NCI-H1105 (cell line): ENCODE data around the gene ZFP3.
A peak's percentile ranks its signal among the peaks of the same experiment; 100 is the strongest.
"Not testable (repeated sequence)": the region's sequence is repeated elsewhere in the genome, so short reads cannot be mapped to it uniquely, and the experiment has no call there.

Source experiments
- DNase-seq: peaks from one replicate; lab custom pipeline; 2025; lab: John Stamatoyannopoulos, UW

Gene ZFP3

DNA sequence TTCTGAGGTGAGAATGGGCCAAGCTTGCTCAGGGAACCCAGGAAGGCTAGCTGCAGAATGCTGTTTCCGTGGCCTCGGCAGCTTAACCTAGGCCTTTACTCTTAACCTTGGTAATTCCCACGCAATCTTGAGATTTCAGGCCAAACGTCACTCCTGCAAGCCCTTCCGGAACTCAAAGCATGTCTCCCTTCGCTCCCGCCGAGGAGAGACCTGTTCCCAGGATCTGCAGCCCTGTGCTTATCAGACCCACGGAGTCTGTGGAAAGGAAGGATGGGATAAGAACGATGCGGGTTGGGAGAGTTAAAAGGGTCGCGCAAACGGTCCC, 524 bp upstream of the ZFP3 start:
- DNase-seq: no peak

DNA sequence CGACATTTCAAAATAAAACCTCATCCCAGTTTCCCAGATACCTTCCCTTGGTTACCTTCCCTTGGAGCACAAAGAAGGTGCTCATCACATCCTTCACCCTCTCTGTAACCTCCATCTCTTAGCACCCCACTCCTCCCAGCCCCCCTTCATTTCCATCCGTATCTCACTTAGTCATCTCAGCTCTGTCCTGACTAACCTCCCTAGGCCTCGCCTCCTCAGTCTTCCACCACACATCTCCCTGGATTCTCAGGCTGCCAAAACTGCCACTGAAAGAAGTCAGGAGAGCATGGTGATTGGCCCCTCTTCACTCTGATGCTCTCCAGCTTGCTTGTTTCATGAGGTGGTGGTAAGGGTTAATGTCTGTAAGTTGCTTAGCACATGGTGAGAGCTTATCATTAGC, 2.3 kb downstream of the ZFP3 start:
- DNase-seq: no peak

DNA sequence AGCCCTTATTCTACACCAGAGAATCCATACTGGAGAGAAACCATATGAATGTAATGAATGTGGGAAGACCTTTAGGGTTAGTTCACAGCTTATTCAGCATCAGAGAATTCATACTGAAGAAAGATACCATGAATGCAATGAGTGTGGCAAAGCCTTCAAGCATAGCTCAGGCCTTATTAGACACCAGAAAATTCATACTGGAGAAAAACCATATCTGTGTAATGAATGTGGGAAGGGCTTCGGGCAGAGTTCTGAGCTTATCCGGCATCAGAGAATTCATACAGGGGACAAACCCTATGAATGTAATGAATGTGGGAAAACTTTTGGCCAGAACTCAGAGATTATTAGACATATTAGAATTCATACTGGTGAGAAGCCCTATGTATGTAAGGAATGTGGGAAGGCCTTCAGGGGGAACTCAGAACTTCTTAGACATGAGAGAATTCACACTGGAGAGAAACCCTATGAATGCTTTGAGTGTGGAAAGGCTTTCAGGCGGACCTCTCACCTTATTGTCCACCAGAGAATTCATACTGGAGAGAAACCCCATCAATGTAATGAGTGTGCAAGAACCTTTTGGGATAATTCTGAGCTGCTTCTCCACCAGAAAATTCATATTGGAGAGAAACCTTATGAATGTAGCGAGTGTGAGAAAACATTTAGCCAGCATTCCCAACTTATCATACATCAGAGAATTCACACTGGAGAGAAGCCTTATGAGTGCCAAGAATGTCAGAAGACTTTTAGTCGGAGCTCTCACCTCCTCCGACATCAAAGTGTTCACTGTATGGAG, 14.1 kb downstream of the ZFP3 start:
- no peak for DNase-seq

DNA sequence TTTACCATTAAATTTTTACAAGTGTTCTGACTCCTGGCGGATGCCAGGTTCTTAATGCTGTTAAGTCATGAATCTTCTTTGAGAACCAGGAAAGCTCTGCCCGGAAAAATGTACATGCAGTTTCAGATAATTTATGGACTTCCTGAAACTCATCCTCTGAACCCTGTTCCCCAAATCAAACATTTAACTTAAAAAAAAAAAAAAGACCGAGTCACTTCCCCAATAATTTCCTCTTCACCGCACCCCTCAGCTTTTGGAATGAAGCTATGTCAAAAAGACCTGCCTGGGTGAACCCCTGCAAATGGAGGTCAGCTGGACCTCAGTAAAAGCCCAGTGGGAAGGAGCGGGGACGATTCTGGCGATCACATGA, 18.4 kb downstream of the ZFP3 start:
- DNase-seq: no peak

DNA sequence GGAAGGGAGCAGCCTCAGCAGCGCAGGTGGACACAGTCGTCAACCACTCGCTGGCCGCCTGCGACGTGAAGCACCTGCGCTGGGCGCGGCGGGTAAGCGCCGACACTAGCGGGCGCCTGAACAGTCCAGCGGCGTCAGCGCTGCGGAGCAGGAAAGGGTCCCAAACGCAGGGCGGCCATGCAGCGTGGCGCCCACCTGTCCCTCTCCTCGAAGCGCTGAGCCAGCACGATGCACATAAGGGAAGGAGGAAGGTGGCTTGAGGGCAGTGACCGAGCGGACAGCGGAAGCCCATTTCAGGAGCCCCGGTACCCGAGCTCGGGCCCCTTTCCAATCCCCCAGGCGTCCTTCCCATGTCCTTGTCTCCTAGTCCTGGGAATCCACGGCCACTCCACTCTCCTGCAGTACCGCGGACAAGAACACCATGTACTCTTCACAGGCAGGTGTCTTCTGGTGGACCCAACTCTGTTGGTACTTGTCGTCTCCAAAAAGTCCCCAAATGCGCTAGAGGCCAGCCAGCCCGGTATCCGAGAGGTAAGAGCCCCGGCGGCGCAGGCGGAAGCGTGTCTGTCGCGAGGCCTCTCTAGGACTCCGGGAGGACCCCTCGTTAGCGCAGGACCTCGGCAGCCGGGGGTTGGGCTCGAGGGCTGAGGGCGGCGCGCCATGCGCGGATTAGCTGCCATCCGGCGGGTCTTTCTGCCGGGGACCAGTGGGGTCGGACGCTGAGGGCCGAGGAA, 19.0 kb downstream of the ZFP3 start:
- DNase-seq: no peak

DNA sequence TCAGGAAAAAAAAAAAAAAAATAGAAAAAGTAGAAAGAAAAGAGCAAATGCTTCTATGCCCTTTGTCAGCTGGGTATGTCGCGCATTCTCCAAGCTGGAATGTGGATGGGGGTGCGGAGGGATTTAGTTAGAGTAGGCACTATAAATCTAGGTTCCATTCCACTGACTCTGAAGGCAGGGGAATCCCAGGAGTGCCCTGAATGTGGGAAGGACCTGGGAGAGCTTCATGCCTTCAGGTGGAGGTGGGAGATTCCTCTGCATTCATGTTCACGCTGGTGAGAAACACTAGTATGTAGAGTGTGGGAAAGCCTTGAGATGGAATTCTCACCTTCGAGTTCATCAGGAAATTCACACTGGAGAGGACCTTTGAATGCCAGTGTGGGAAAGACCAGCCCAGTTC, 21.0 kb downstream of the ZFP3 start:
- no peak for DNase-seq

DNA sequence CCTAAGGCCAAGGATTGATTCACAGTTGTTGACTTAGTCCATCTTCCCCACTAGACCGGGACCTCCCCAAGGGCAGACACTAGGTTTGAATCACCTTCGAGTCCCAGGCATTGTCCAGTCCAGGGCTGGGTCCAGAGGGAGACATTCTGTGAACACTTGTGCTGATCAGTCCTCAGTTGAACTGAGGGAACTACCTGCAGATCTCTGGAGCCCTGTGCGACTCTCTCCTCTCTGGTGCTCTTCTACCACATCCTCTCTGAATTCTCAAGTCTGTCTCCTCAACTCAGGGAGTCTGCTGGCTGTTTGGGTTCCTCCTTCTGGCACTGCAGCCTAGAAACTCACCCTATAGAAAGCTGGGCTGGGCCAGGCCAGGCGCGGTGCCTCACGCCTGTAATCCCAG, 22.6 kb downstream of the ZFP3 start:
- no peak for DNase-seq

DNA sequence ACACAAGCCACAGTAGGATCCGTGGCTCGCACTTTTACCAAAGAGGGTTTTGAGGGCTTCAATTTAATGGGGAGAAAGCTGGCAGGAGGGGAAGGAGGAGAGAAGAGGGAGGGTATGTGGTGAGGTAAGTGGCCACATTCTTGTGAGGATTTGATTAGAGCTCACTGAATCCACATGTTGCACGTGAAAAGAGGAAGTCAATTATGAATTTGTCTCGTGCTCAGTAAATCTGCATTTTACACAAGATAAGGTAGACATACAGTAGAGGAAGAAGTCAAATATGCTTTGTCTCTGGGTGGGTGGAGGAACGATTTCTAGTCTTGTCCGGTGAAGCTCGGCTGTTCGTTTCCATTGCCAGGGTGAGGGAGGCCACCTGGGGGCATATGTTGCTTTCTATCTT, 32.5 kb downstream of the ZFP3 start:
- DNase-seq: no peak

DNA sequence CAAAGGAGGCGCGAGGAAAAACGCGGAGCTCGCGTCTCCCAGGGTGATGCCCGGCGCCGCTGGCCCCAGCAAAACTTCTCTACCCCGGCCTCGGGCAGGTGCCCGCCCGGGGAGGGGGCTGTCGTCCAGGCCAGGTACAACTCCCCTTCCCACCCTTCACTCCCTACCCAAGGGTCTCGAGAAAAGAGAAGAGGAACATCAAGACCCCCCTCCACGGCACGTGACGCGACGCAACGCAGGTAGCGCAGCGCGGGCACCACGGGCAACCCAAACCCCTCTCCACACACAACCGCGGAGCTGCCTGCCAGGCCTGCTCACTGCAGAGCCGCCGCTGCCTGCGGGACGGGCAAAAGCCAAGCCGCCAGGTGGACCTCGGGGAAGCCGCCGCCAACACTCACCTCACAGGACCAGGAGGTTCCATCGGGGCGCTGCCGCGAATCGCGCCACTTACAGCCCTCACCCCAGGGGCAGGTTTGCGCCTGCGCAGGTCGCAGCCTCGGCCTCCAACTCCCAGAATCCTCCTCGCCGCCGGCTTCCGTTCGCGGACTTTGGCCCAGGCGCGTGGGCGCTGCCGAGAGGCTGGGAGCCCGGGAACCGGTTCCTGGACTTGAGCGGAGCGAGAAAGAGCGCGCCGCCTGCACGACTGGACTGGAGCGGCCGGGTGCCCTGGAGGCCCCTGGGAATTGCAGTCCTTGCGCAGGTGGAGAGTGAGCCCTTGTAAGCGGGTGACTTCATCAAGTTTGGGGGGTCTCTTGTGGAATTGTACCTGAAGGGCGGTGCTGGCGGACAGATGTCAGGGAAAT, 33.3 kb downstream of the ZFP3 start, which contains the start of gene ZNF232:
ZNF232 (minus strand) TSS at position 477 of the 803 bp plus-strand sequence; CDS start at position 421, 56 bp downstream.
- DNase-seq: peak; percentile 95

DNA sequence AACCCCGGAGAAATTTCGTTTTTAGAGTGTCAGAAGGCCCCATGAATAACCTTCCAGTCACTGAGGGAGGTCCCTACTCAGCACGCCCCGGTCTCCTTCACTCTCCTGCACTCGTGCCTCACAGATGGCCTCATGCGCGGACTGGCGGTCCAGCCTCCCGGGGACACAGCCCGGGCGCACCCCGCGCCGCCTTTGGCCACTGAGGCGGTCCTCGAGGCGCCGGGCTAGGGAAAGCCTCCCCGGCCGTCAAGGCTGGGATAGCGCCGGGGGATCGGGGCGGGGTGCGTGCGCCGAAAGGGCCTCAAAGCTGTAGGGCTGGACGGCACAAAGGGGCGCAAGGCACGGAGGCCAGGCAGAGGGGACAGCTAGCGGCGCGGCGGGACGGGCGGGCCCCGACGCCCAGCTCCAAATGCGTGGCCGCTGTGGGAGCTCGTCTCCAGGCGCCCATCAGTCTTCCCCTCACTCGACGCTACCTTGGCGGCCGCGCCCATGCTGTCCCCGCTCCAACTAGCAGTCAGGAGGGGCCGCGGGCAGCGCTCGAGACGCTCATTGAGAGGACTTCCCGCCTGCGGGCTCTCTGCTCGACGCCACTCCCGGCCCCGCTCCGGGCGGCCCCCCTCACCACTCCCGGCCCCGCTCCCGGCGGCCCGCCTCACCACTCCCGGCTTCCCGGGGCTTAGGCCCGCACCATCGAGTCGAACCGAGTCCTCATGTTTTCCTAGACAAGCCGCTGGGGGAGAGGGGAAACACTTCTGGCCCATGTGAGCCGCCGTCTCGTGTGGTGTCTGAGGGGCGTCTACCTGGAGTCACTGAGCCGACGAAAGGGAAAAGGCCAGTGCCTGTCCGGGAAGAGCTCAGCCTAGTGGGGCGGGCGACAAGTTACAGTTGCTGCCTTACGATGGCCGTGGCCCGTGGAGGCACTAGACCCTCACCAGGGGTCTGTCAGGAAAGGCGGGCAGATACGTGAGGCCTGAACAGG, 37.7 kb downstream of the ZFP3 start, which contains the start of gene USP6:
USP6 (plus strand) TSS at position 360 of the 979 bp plus-strand sequence. CDS start 14,336 bp downstream, outside the sequence.
- DNase-seq: no peak

DNA sequence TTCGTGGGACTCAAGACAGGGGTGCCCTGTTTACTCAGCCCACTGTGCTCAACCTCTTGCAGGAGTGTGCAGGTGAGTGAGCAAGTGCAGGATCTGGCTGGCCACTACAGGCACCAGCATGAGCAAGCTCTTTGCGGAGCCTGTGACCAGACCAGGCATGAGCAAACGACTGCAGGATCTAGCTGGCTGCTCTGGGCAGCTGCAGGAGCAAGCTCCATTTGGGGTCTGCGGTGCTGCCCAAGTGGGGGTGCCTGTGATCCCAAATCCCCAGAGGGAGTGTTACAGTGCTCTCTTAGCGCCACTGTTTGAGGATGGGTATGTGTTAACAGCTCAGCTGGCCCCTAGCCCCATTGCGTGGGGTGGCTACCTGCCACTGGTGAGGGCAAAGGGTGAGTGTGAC, 40.0 kb downstream of the ZFP3 start:
- DNase-seq: no peak

DNA sequence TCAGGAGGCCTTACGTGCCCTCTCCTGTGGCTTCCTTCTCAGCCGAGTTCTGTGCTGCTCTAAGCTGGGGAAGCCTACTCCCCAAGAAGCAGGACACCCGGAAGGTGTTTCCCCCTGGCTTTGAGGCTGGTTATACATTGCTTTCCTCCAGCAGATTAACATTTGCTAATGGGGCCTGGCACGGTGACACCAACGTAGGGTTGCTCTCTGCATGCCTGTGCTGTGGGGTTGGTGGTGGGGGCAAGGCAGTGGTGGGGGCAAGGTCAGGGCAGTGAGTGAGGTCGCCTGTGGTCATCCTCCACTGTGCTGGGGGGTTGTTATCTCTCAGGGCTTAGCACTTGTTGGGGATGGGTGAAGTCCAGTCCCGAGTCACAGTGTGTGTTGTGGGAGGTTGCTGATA, 41.8 kb downstream of the ZFP3 start:
- no peak for DNase-seq

DNA sequence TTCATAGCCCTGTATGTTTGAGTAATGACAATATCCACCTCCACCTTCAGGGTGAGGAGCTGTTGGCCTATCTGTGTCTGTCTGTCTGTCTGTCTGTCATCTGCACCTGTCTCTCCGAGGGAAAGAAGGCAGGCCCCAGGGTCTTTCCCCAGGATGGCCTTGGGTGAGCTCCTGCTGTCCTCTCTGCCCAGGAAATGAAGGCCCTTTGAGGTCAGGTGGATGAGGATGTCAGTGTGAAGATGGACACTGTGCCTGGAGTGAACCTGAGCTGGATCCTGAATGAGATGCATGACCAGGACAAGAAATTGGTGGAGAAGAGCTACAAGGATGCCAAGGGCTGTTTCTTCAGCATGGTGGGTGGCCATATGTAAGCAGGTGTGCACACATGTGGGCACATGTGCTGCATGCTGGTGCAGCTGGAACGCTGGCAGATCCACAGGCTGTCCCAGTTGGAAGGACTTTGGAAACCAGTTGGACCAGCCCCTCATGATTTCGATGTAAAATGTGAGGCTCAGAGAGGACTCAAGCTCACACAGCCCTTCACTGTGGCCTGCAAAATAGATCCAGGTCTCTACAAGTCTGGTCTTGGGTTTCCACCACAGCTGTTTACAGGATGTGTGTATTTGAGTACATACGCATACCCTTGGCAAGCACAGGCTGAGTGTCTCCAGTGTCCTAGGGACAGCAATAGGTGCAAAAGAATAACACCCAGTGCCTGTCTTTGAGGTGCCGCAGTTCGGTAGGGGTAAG, 42.3 kb downstream of the ZFP3 start:
- not testable (repeated sequence) for DNase-seq

DNA sequence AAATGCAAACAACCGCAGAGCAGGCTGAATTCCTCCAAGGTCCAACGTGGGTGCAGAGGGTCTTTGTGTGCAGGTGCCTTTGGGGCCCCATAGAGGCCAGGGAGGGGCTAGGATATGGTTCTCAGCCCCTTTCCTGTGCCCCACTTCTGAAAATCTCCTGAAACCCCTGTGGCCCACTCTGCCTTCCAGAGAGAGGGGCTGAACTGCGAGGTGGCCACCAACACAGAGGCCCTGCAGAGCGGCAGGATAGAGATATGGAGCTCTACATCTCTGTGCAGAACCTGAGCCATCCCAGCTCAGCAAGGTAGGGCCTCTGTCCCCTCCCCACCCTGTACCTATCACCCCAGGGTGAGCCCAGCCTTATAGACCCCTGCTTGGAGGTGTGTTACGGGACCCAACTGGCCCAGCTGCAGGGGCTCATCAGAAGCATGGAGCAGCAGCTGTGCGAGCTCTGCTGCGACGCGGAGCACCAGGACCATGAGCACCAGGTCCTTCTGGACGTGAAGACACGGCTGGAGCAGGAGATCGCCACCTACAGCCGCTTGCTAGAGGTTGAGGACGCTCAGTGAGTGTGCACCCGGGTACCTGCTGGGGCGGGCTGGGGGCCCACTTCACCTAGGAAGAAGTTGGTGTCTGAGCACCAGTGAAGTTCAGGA, 43.0 kb downstream of the ZFP3 start:
- no peak for DNase-seq

DNA sequence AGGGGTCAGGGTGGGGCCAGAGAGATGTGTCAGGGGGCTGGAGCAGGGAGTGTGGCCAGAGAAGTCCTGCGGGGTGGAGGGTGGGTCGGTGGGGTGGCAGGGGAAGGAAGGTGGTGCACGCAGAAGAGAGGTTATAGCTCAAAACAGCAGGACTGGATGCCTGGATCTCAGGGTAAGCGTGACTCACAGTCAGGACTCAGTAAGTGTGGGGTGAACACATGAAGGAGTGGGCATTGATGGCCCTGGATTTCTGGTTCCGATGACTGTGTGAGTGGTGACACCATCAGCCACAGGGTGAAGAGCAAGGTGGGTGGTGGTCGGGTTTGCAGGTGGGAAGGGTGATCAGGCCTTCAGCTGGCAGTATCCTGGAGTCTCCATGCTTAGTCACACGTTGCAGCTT, 43.8 kb downstream of the ZFP3 start:
- DNase-seq: not testable (repeated sequence)

DNA sequence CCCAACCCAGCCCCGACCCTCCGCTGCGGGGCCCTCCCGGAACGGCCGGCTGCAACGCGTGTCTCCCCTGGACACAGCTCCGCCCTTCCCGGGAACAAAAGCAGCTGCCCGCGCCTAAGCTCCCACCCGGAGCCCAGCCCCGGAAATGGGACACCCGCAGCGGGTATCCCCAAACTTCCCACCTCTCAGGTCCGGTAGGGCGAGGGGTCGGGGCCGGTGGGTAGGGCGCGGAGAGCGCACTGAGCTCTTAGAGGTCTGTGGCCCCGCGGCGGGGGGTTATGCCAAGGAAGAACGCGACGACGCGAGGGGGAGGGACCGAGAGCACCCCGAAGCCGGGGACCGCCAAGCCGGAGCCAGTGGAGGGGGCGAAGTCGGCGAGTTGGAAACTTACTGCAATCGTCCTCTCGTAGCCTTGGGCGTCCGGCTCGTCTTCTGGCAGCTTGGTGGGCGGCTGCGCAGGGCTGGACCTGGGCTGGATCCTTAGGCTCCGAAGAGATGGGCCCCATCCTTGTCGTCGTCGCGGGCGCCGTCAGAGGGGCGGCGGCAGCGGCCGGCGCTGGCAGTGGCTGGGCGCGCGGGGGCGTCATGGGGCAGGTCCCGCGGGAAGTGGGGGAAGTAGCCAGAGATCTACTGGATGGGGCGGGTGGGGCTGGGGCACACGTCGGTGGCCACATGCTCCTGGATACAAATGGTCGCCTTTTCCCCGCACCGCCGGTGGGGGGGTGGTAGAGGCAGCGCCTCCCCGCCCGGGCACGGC, 44.5 kb downstream of the ZFP3 start:
- peak; percentile 7 for DNase-seq

DNA sequence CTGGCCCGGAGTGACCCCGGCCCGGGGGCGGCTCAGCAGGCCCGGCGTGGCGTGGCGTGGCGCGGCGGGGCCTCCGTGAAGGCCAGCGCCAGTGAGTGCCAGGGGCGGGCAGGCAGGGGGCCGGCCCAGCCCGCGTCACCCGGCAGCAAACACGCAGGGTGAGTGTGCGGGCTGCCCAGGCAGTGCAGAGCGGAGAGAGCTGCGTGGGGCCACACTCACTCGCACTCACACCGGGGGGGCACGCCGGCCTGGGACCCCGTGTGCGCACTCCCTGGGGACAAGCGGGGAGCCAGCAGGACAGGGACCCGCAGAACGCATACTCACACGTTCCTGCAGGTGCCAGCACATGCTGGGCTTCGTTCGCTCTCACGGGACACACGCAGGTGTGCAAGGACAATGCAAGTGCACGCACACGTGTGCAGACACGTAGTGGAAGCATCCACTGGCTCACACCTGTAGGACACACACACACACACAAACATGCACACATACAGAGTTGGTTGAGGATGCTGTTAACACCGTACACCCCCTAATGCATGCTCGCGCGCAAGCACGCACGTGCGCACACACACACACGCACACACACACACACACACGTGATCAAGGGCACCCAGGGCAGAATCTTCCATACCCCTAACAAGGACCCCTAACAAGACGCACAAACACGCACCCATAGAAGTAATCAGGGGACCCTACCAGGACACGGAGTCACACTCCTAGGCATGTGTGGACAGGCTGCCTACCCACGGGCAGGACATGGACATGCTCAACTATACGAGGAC, 45.3 kb downstream of the ZFP3 start:
- DNase-seq: no peak

DNA sequence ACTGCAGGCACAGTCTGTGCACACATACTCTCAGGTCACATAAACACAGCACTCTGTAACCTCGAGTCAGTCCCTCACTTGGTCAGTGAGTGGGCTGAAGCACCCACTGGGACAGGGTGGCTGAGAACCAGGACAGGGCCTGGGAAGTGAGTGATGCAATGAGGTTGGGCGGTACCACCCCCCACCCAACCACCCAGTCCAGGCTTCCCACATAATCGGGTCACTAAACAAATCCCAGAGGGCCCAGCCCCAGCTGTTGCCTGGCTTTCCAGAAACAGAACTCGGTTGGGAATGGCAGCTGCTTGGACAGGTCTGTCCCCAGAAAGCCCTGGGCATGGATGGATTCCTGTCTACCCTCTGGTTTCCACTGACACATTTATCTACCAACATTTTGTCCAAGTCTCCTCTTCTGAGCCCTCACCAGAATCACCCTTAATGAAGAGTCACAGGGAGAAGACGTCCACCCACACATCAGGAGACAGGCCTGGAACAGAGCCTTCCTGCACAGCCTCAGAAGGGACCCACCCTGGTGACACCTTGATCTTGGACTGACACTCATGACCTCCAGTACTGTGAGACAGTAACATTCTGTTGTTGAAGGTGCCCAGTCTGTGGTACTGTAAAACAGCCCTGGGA, 46.0 kb downstream of the ZFP3 start:
- not testable (repeated sequence) for DNase-seq
